ENCODE measurements around the gene SURF6. TPM values are rescaled to one million over a fixed set of nuclear protein-coding genes. Genes with fewer than 3 reads are reported as not detected.

SURF6 gene
- total and polyA plus RNA-seq, 2 of the 8 experiments (the other 6 are each of a cell fraction or from before 2014, with no cell fraction given): 6.1 to 23.7 TPM

DNA sequence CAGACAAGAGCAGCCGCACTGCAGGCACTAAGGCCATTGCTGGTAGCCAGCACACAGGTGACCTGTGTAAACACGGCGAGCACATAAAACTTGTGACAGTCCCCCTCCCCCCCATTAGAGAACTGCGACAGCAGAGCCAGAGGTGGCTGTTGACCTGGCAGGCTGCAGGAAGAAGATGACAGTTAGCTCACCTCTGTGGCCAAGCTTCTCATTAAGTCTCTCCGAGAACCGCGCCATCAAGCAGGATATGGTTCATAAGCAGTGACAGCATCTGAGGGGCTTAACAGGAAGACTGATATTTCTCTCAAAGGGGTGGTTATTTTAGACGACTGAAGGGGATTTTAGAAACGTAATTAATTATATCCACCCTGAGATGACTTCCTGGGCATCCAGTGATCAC, 34.7 kb upstream of the SURF6 start:
- H2BK5ac ChIP-seq (ENCODE audit: low read depth, low read length): no peak overlapping the region
- no peaks in the 10 kb centered on the region for H3K9me3 ChIP-seq (ENCODE audit: insufficient read depth in 2 of 2, low read depth in 1 of 2, low read length in 1 of 2)
- H4K91ac ChIP-seq (replicated peaks; ENCODE audit: insufficient read length, low read length): no peak overlapping the region
- H2BK15ac ChIP-seq (ENCODE audit: low read length): no peak overlapping the region
- H3K9ac ChIP-seq (replicated peaks in 1 of 4; ENCODE audit: extremely low read depth in 1 of 4, low read depth in 3 of 4, low read length in 3 of 4): no peak overlapping the region
- H3K4ac ChIP-seq (replicated peaks; ENCODE audit: insufficient read length, low read depth, low read length): no peak overlapping the region
- H3K79me1 ChIP-seq (ENCODE audit: low read depth, low read length): peaks cover 38% of the 10 kb centered on the region
- no peaks in the 10 kb centered on the region for H3K27me3 ChIP-seq (replicated peaks in 1 of 4; ENCODE audit: control insufficient read depth in 3 of 4, extremely low read depth in 1 of 4, insufficient read depth in 3 of 4, low read length in 3 of 4)
- H3K4me1 ChIP-seq (replicated peaks in 1 of 4; ENCODE audit: control insufficient read depth in 3 of 4, insufficient read depth in 4 of 4, low read length in 3 of 4): no peaks in the 10 kb centered on the region; a peak in 1 of 7 replicates
- WGBS, 2 experiments (ENCODE audit: extremely low coverage in 1 of 2, insufficient coverage in 1 of 2, insufficient read length in 1 of 2, insufficient replicate concordance in 2 of 2, low coverage in 1 of 2, low lambda C conversion rate in 2 of 2, missing lambda C conversion rate in 1 of 2): 91% methylated on average over 9 of the region's 9 CpGs; no CpG with 5 or more reads in 1 of the 2 experiments
- peaks cover 44 to 67% of the 10 kb centered on the region in 2 experiments for H4K20me1 ChIP-seq (replicated peaks in 1 of 2; ENCODE audit: control insufficient read depth in 1 of 2, insufficient read depth in 2 of 2, low read length in 2 of 2)
- CTCF ChIA-PET (ENCODE audit: partially characterized antibody): interaction anchor here (1.0 to 10.1 kb wide), 6 partner anchors 13 to 104 kb away, joined by 3 to 90 read pairs (median 4); partner anchors contain the start of genes SURF1 and SURF2
- no peak overlapping the region for H3K56ac ChIP-seq (replicated peaks; ENCODE audit: insufficient read length, low read depth, low read length)
- no peak for FAIRE-seq
- H2BK20ac ChIP-seq (ENCODE audit: low read length): no peak overlapping the region
- no peak for DNase-seq (ENCODE audit: low read depth in 1 of 2, low spot score in 2 of 2)
- no peak overlapping the region for H4K5ac ChIP-seq (ENCODE audit: insufficient read length, low read depth, low read length)
- H2AFZ ChIP-seq (ENCODE audit: low read length): no peak overlapping the region
- no peak for TF ChIP-seq JUN (IDR thresholded peaks at IDR 0.05; ENCODE audit: low read depth, low read length)
- no peak for TF ChIP-seq SP1 (IDR thresholded peaks at IDR 0.05; ENCODE audit: low read depth, low read length)
- TF ChIP-seq RAD21 (IDR thresholded peaks at IDR 0.05 in 1 of 2, conservative IDR thresholded peaks at IDR 0.05 in 1 of 2; ENCODE audit: low read depth in 2 of 2, low read length in 2 of 2): no peak
- TF ChIP-seq NRF1 (IDR thresholded peaks at IDR 0.05; ENCODE audit: low read depth, low read length): no peak
- TF ChIP-seq JUND (IDR thresholded peaks at IDR 0.05; ENCODE audit: low read length): no peak
- TF ChIP-seq KDM5A (IDR thresholded peaks at IDR 0.05; ENCODE audit: low read length): no peak
- no peak for TF ChIP-seq TCF12 (IDR thresholded peaks at IDR 0.05; ENCODE audit: low read depth, low read length)
- TF ChIP-seq BACH1 (IDR thresholded peaks at IDR 0.05; ENCODE audit: low read length): no peak
- no peak overlapping the region for H3K4me2 ChIP-seq (ENCODE audit: insufficient read depth in 1 of 2, low read depth in 2 of 2, low read length in 2 of 2)
- POLR2A ChIA-PET (ENCODE audit: partially characterized antibody): interaction anchor here (1.1 to 19.9 kb wide), 5 partner anchors 8 to 48 kb away, joined by 3 to 461 read pairs (median 5); partner anchors contain the start of genes MED22, REXO4, RPL7A and SURF1
- no peak overlapping the region for H3K18ac ChIP-seq (ENCODE audit: extremely low read depth, low read length)
- no peak overlapping the region for H4K8ac ChIP-seq (ENCODE audit: extremely low read depth, insufficient read depth, low read length)
- no peak overlapping the region for H2BK12ac ChIP-seq (ENCODE audit: low read depth, low read length)
- H2BK120ac ChIP-seq (replicated peaks; ENCODE audit: low read depth, low read length): no peak overlapping the region
- H3K14ac ChIP-seq (ENCODE audit: insufficient read length): no peak overlapping the region
- no peak overlapping the region for H3K23ac ChIP-seq (ENCODE audit: insufficient read length)
- H3K36me3 ChIP-seq (ENCODE audit: control insufficient read depth in 2 of 4, insufficient read depth in 4 of 4, low read length in 3 of 4): peaks cover 5 to 23% (median 19%) of the 10 kb centered on the region in 4 experiments; a peak in 6 of 8 replicates
- H3K79me2 ChIP-seq (ENCODE audit: control insufficient read depth in 1 of 2, insufficient read depth in 2 of 2, low read length in 2 of 2): peaks cover 23 to 90% of the 10 kb centered on the region in 2 experiments
- no peak overlapping the region for H2AK5ac ChIP-seq (ENCODE audit: low read depth, low read length)
- no peak overlapping the region for H3K27ac ChIP-seq (ENCODE audit: low read depth, low read length)
- no peak overlapping the region for H3K4me3 ChIP-seq (ENCODE audit: extremely low read depth in 1 of 4, insufficient read depth in 2 of 4, low read depth in 3 of 4, low read length in 4 of 4)
- peaks cover 4% of the 10 kb centered on the region; the same call in 1 of the 2 replicates for H3K23me2 ChIP-seq (ENCODE audit: low read depth, low read length)
